A673 (cell line): ENCODE results near the gene RSPH9.

Source experiments
- CTCF ChIP-seq: fragments of 300-800, 200-600 bp; sonication (generic); conservative IDR thresholded peaks from 2 replicates; pipeline ENCODE4 v1.5.1; 2017; ENCODE audit warnings: low read depth, mild to moderate bottlenecking, antibody characterized with exemption, low read length, moderate library complexity, mixed read lengths
- EZH2 ChIP-seq: fragments of 200-600 bp; sonication (generic); IDR thresholded peaks from 2 replicates; pipeline ENCODE4 v1.6.1; 2017; ENCODE audit warnings: borderline replicate concordance, low read depth, mild to moderate bottlenecking, mixed read lengths, antibody characterized with exemption, low read length; ENCODE audit not compliant: poor library complexity, severe bottlenecking

- TF ChIP-seq EZH2 (no peak), CTCF (no peak)
Observed at GRCh38 chr6:43635387-43636307, 9.2 kb upstream of the RSPH9 start, which contains the start of gene MAD2L1BP.
